ENCODE results near the gene USP10.

DNA sequence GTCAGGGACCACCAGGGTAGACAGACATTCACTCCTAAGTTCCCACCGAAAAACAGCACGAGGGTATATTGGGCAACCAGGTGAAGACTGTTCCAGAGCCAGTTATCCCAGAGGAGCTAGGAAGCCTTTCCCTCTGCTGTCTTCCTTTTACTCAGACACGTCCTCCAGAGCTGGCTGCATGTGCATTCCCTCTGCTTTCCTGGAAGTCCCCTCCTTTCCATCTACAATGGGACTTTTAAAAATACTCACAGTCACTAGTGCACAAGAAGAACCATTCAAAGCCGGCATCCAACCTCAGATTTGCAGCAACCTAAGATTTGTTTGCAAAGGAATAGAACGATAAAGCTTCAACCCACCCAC, 87.4 kb downstream of the USP10 start:
- TF ChIP-seq, protein P1, sequence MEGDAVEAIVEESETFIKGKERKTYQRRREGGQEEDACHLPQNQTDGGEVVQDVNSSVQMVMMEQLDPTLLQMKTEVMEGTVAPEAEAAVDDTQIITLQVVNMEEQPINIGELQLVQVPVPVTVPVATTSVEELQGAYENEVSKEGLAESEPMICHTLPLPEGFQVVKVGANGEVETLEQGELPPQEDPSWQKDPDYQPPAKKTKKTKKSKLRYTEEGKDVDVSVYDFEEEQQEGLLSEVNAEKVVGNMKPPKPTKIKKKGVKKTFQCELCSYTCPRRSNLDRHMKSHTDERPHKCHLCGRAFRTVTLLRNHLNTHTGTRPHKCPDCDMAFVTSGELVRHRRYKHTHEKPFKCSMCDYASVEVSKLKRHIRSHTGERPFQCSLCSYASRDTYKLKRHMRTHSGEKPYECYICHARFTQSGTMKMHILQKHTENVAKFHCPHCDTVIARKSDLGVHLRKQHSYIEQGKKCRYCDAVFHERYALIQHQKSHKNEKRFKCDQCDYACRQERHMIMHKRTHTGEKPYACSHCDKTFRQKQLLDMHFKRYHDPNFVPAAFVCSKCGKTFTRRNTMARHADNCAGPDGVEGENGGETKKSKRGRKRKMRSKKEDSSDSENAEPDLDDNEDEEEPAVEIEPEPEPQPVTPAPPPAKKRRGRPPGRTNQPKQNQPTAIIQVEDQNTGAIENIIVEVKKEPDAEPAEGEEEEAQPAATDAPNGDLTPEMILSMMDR (conservative IDR thresholded peaks at IDR 0.05; ENCODE audit: low read length), result no peak
- no peak for TF ChIP-seq EZH2phosphoT487 (IDR thresholded peaks at IDR 0.05; ENCODE audit: borderline replicate concordance)

All from Loucy (cell line).